VCaP (cell line): ENCODE results near the gene ARHGEF7.

Experiments
- H3K27ac ChIP-seq: fragments of 450-650 bp; 2 replicates; pipeline ENCODE4 v1.5.1; 2017
- TF ChIP-seq, protein P1 (sequence below): fragments of 450-650 bp; conservative IDR thresholded peaks from 2 replicates; pipeline ENCODE4 v1.5.1; 2017; ENCODE audit warnings: mild to moderate bottlenecking, moderate library complexity

ARHGEF7 gene

DNA sequence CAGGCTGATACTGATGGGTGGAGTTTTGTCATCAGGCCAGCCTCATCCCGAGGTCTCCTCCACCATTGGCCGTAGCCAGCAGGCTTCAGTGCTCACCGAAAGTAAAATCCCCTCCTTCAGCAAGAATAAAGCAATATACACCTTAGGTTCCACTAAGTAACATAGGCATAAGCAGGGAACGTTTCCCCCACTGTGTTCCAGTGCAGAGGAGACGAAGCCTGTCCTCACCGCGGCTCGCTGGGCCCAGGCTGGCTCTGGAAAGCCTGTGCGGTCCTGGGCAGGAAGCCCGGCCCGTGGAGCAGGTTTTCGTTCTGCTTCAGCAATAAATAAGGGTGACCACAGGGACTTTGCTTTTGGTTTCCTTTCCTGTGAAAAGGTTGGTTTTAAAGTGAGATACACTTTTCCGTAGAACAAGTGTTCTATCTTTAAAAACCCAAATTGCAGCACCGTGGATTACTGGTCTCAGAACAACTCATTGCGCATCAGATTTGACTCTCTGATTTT is 189.0 kb downstream of the ARHGEF7 start:
- TF ChIP-seq, protein P1, sequence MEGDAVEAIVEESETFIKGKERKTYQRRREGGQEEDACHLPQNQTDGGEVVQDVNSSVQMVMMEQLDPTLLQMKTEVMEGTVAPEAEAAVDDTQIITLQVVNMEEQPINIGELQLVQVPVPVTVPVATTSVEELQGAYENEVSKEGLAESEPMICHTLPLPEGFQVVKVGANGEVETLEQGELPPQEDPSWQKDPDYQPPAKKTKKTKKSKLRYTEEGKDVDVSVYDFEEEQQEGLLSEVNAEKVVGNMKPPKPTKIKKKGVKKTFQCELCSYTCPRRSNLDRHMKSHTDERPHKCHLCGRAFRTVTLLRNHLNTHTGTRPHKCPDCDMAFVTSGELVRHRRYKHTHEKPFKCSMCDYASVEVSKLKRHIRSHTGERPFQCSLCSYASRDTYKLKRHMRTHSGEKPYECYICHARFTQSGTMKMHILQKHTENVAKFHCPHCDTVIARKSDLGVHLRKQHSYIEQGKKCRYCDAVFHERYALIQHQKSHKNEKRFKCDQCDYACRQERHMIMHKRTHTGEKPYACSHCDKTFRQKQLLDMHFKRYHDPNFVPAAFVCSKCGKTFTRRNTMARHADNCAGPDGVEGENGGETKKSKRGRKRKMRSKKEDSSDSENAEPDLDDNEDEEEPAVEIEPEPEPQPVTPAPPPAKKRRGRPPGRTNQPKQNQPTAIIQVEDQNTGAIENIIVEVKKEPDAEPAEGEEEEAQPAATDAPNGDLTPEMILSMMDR: no peak
- no peak overlapping the region for H3K27ac ChIP-seq

DNA sequence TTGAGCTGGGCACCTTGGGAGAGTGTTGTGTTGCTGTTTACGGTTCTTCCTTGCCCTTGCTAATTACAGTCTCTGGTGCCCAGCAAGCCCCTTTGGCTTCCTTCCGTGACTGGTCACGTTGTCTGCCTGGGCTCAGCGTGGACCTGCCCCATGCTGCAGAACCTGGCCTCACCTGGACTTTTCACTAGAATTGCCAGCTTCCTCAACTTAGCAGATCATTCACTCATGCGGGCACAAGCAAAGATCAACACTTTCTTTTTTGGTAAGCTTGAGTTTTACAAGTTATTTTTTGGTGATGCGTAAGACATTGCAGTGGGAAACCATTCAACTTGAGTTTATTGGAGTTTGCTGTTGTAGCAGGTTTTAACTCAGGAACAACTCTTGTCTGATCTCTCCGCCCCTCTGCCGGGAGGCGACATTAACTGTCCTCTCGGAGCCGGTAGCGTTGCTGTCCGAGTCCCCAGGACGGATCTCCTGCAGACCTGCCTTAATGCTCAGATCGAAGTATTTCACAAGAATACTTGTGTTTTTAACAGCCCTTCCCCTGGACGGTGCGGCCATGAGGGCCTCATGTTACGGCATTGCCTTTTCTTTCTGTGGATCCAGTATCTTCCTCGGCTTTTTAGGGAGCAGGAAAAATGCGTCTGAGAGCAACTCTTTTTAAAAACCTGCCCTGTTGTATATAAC is 189.6 kb downstream of the ARHGEF7 start:
- TF ChIP-seq, protein P1: no peak
- H3K27ac ChIP-seq: no peak overlapping the region

DNA sequence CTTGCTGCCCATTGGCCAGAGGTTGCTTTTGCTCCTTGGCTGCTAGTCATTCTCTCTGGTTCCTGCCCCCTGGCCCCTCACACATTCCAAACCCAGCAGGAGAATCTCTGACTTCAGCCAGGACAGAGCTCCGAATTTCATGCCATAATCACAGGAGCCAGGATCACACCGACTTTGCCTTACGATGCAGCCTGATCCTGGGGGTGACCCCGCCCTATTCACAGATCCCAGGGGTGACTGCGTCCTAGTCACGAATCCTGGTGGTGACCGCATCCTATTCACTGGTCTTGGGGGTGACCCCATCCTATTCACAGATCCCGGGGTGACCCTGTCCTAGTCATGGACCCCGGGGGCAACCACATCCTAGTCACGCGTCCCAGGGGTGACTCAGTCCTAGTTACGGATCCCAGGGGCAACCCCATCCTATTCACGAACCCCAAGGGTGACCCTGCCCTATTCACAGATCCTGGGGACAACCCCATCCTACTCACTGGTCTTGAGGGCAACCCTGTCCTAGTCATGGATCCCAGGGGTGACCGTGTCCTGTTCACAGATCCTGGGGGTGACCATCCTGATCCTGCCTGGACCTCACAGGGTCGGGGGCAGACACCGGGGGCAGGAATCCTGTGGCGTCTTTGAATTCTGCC is 198.0 kb downstream of the ARHGEF7 start:
- TF ChIP-seq, protein P1: no peak
- H3K27ac ChIP-seq: no peak overlapping the region

DNA sequence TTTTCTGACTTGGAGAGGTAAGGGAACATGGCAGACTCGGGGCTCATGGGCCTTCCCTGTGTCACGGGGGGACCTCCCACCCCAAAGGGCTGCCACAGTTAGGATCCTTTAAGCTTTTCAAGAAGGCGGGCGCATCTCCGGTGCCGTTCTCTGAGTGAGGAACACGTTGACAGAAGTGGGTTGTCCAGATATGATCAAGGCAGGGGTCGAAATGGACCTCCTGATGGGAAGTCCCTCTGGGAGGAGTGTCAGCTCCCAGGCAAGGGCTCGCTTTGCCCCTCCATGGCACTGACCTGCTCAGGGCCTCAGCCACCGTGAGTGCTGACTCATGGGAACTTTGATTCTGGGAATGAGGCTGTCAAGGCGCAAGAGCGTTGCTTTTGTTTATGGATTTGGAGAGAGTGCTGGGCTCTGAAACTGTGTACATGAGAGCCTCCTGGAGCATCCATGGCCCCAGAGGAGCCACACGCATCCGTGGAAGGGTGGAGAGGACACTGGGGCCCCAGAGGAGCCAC is 198.9 kb downstream of the ARHGEF7 start:
- TF ChIP-seq, protein P1: no peak
- no peak overlapping the region for H3K27ac ChIP-seq

DNA sequence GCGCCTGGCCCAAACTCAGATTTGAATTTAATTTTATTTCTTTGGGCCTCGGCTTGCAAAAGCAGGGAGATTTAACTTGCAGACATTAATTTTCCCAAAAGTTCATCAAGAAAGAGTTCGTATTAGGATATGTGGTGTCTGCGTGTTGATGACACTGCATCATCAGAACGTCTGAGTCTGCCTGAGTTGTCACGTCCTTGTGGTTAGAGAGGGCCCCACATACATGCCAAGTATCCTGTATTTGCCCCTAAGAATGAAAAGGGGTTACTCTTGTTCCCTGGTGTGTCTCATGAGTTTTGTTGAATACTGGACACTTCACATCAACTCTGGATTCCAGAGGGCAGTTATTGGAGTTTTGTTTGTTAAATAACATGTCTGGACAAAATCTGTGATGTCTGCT is 199.7 kb downstream of the ARHGEF7 start:
- H3K27ac ChIP-seq: no peak overlapping the region
- TF ChIP-seq, protein P1: no peak

DNA sequence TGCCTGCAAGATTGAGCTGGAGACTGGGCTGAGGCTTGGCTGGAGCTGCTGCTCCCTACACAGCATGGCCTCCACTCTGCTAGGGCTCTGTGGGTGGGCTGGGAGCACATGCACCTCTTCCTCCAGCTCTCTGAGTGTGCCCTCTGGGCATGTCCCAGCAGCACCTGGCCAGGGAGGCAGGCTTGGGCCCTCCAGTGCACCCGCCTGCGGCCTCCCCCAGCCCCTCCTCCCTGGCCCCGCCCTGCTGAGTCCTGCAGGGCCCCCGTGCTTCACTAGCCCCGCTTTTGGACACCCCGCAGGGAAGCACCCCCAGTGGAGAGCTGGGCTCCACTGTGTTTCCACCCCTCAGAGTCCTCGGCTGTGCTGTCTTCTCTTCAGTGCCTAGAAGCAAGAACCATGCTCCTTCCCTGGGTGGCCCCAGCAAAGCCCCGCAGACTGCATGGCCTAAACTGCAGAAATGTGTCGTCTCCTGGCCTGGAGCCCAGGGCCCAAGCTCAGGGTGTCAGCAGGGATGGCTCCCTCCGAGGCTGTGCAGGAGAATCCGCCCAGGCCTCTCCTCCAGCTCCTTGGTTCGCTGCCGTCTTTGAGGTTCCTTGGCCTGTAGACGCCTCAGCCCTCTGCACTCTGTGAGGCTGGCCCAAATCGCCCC is 200.4 kb downstream of the ARHGEF7 start:
- H3K27ac ChIP-seq: no peak overlapping the region
- TF ChIP-seq, protein P1: no peak

DNA sequence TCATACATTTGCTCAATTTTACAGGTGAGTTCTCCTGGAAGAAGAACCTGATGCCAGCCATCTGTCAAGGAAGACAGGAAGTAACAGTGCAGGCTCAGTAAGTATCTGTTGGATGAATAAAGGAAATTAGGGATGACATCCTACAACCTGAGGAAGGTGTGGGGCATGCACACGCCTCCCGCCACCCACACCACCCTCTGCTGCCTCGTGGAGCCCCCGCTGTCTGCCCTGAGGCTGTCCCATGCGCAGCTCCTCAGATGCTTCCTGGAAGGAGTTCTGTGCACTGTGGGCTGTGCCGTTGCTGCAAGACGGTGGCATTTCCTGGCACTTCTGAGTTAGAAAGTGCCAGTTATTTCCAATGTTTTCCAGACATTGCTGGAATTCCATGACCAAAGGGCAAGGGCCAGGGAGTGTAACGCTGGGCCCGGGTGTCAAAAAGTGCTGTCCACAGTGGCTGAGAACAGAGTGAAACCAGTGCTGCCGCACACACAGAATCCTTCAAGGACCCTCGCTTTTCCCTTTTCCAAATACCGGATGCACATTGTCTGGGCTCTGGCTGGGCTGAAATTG is 201.1 kb downstream of the ARHGEF7 start:
- TF ChIP-seq, protein P1: no peak

More for the DNA sequence above, 201.1 kb downstream of the ARHGEF7 start:
- no peak overlapping the region for H3K27ac ChIP-seq
